A549 (cell line): ENCODE measurements around the gene TRIM71. TPM values are rescaled to one million over a fixed set of nuclear protein-coding genes. Genes with fewer than 3 reads are reported as not detected.
"Not testable (repeated sequence)": the region's sequence is repeated elsewhere in the genome, so short reads cannot be mapped to it uniquely, and the experiment has no call there.

ENCODE experiments used
- ATAC-seq, 2 experiments: fragments of 200-7000 bp in 1 of 2; fragments of >200 bp in 1 of 2; cut with Nextera tagmentation in 1 of 2; cut with Tn5 transposase in 1 of 2; 3 replicates each; pipeline versions ENCODE4 v1.8.0 to v1.9.1; 2018 to 2020; ENCODE audit warnings: mild to moderate bottlenecking in 1 of 2, moderate library complexity in 1 of 2
- CTCF ChIA-PET: fragments of 300-600 bp; sonication (Branson Sonifier 250); formaldehyde crosslinking; extraction: SDS; loops from one replicate; lab custom pipeline; 2021; ENCODE audit warnings: antibody characterized with exemption, inconsistent platforms; lab: Yijun Ruan, JAX
- POLR2A ChIA-PET: fragments of 350-600 bp; formaldehyde crosslinking; extraction: SDS; loops from one replicate; lab custom pipeline; 2021; ENCODE audit warnings: antibody characterized with exemption, inconsistent platforms; lab: Yijun Ruan, JAX
- DNase-seq, 2 experiments: peaks; one replicate each; pipeline versions ENCODE4 v3.0.0 to v3.0.0-alpha.2; 2011 to 2016; ENCODE audit warnings: low read depth in 1 of 2, low spot score in 1 of 2
- FAIRE-seq: peaks from 2 replicates; lab custom pipeline; 2011; peaks lifted over from hg19 to GRCh38; lab: Jason Lieb, UNC
- H3K27ac ChIP-seq, 2 experiments: fragments of >200 bp; sonication (Bioruptor Twin); formaldehyde crosslinking; 3 replicates each; pipeline ENCODE4 v1.5.1; 2016 to 2017
- H3K4me1 ChIP-seq: fragments of >200 bp; sonication (Bioruptor Twin); formaldehyde crosslinking; 3 replicates; pipeline ENCODE4 v1.6.1; 2016
- H3K4me2 ChIP-seq: fragments of >200 bp; sonication (Bioruptor Twin); formaldehyde crosslinking; 3 replicates; pipeline ENCODE4 v1.6.1; 2016
- H3K4me3 ChIP-seq: fragments of >200 bp; sonication (Bioruptor Twin); formaldehyde crosslinking; 3 replicates; pipeline ENCODE4 v1.5.1; 2016
- H3K9me3 ChIP-seq: fragments of >200 bp; sonication (Bioruptor Twin); formaldehyde crosslinking; 3 replicates; pipeline ENCODE4 v1.6.1; 2016
- CHD4 ChIP-seq: fragments of 200-600 bp; sonication (generic); IDR thresholded peaks from 2 replicates; pipeline ENCODE4 v1.6.1; 2016; ENCODE audit warnings: antibody characterized with exemption, mild to moderate bottlenecking, borderline replicate concordance
- EHMT2 ChIP-seq: fragments of 200-600 bp; sonication (generic); IDR thresholded peaks from 2 replicates; pipeline ENCODE4 v1.6.1; 2016; ENCODE audit warnings: antibody characterized with exemption, low read depth, mild to moderate bottlenecking, moderate library complexity
- FOSB ChIP-seq: fragments of 250-450 bp; sonication (Bioruptor Pico); IDR thresholded peaks from 2 replicates; pipeline ENCODE4 v1.5.0; 2020; ENCODE audit warnings: mild to moderate bottlenecking, moderate library complexity
- FOSL2 ChIP-seq, 2 experiments: fragments of 450-650 bp in 1 of 2; fragments of >200 bp in 1 of 2; sonication (Bioruptor Twin) in 1 of 2; formaldehyde crosslinking; IDR thresholded peaks; 2 replicates each; pipeline versions ENCODE4 v1.5.0 to v1.6.1; 2016 to 2020; ENCODE audit warnings: mild to moderate bottlenecking in 1 of 2, moderate library complexity in 1 of 2
- FOXS1 ChIP-seq: fragments of 250-450 bp; sonication (Bioruptor Pico); IDR thresholded peaks from 2 replicates; pipeline ENCODE4 v1.5.0; 2020; ENCODE audit warnings: mild to moderate bottlenecking, moderate library complexity
- HOXA7 ChIP-seq: fragments of 250-450 bp; sonication (Bioruptor Pico); IDR thresholded peaks from 2 replicates; pipeline ENCODE4 v1.5.0; 2020; ENCODE audit warnings: mild to moderate bottlenecking, moderate library complexity
- KDM5A ChIP-seq: fragments of 200-600 bp; sonication (generic); IDR thresholded peaks from 2 replicates; pipeline ENCODE4 v1.6.1; 2016; ENCODE audit warnings: antibody characterized with exemption, mild to moderate bottlenecking
- MAFK ChIP-seq: fragments of 450-650 bp; IDR thresholded peaks from 2 replicates; pipeline ENCODE4 v1.6.1; 2014; ENCODE audit not compliant: partially characterized antibody
- NFE2L2 ChIP-seq: fragments of 150-350 bp; conservative IDR thresholded peaks from 2 replicates; pipeline ENCODE4 v1.6.1; 2014; ENCODE audit warnings: low read length
- PHF8 ChIP-seq: fragments of 200-600 bp; sonication (generic); IDR thresholded peaks from 2 replicates; pipeline ENCODE4 v1.6.1; 2016; ENCODE audit warnings: low read depth, mild to moderate bottlenecking, antibody characterized with exemption, moderate library complexity, borderline replicate concordance
- RAD21 ChIP-seq, 2 experiments: fragments of >200 bp in 1 of 2; sonication (Bioruptor Twin) in 1 of 2; formaldehyde crosslinking in 1 of 2; IDR thresholded peaks in 1 of 2; conservative IDR thresholded peaks in 1 of 2; 2 replicates in 1 of 2; 3 replicates in 1 of 2; pipeline ENCODE4 v1.6.1; 2012 to 2018; ENCODE audit warnings: inconsistent platforms in 1 of 2
- RARB ChIP-seq: fragments of 250-450 bp; sonication (Bioruptor Pico); IDR thresholded peaks from 2 replicates; pipeline ENCODE4 v1.8.0; 2021; ENCODE audit warnings: mild to moderate bottlenecking, moderate library complexity
- RFX5 ChIP-seq: fragments of 450-650 bp; IDR thresholded peaks from 2 replicates; pipeline ENCODE4 v1.7.1; 2014; ENCODE audit warnings: antibody characterized with exemption, mild to moderate bottlenecking, moderate library complexity
- SMC3 ChIP-seq: fragments of >200 bp; sonication (Bioruptor Twin); formaldehyde crosslinking; IDR thresholded peaks from 3 replicates; pipeline ENCODE4 v1.6.1; 2018; ENCODE audit warnings: inconsistent platforms
- TFCP2L1 ChIP-seq: fragments of 250-450 bp; sonication (Bioruptor Pico); IDR thresholded peaks from 2 replicates; pipeline ENCODE4 v1.5.0; 2021; ENCODE audit warnings: mild to moderate bottlenecking
- TP53 ChIP-seq: fragments of 250-450 bp; sonication (Bioruptor Pico); IDR thresholded peaks from 2 replicates; pipeline ENCODE4 v1.5.0; 2021; ENCODE audit warnings: mild to moderate bottlenecking, moderate library complexity
- WGBS: methylation state at CpG from one replicate; pipeline ENCODE4 v1.1.6; 2017; ENCODE audit errors: missing lambda C conversion rate; 5-methylcytosine and 5-hydroxymethylcytosine counted together
- polyA plus RNA-seq, 4 experiments: library from polyadenylated mRNA; depleted of rRNA in 3 of 4; stranded (reverse); fragments of >200 nt; fragmentation: RNase III in 1 of 4; extraction: RNeasy Plus Mini Kit Qiagen cat#74134 plus additional on column Dnase treatment in 1 of 4; gene quantifications; 2 replicates in 3 of 4; 3 replicates in 1 of 4; pipeline ENCODE4 v1.2.3, GENCODE V29; 2011 to 2017
- TF ChIP-seq, protein P1 (sequence below): IDR thresholded peaks from 2 replicates; pipeline ENCODE4 v1.6.1; 2012; ENCODE audit warnings: low read depth, borderline replicate concordance
- TF ChIP-seq, protein P2 (sequence below): fragments of >200 bp; sonication (Bioruptor Twin); formaldehyde crosslinking; IDR thresholded peaks from 3 replicates; pipeline ENCODE4 v1.5.1; 2016
- TF ChIP-seq, protein P3 (sequence below): fragments of >200 bp; sonication (Bioruptor Twin); formaldehyde crosslinking; IDR thresholded peaks from 3 replicates; pipeline ENCODE4 v1.6.1; 2016

TRIM71 gene
- polyA plus RNA-seq, 2 of the 4 experiments (the other 2 are of a cell fraction) = 0.01 TPM; not detected in 1

DNA sequence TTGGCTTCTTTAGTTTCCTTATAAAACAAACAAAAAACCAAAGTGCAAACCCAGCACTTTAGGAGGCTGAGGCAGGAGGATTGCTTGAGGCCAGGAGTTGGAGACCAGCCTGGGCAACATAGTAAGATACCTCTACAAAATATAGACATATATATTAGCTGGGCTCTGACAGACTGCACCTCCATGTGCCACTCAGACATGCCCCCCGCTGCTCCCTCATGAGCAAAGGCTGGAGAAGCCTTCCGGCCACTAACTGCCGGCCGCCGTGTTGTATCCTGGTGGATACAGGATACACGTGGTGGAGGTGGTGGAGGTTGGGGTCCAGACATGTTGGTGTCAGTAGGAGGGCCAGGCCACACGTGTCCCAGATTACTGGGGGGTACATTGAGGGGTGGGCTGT lies 104.3 kb downstream of the TRIM71 start:
- WGBS = 61% methylated on average over 7 of the region's 7 CpGs
- POLR2A ChIA-PET = no interaction called here
- CTCF ChIA-PET = interaction anchor here (1.3 kb wide), 1 partner anchor 13 kb away, joined by 4 read pairs; no protein-coding TSS in a partner anchor
- no peak for ATAC-seq
- TF ChIP-seq RFX5 = no peak
- TF ChIP-seq MAFK = peak; percentile 3
- TF ChIP-seq, all 56 proteins: peak for 1
- FAIRE-seq = no peak
- Histone ChIP-seq H3K27ac (no peak overlapping the region), H3K9me3 (no peaks in the 10 kb centered on the region), H3K4me1 (no peaks in the 10 kb centered on the region), H3K4me2 (no peak overlapping the region), H3K4me3 (no peak overlapping the region)
- DNase-seq = no peak

DNA sequence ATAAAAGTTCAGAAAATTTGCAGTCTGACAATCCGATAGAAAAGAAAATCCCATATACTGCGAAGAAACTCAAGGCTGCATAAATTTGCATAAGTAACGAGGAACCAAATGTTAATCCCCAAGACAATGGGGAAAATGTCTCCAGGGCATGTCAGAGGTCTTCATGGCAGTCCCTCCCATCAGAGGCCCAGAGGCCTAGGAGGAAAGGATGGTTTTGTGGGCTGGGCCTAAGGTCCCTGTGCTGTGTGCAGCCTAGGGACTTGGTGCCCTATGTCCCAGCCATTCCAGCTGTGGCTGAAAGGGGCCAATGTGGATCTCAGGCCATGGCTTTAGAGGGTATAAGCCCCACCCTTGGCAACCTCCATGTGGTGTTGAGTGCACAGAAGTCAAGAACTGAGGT lies 112.4 kb downstream of the TRIM71 start:
- FAIRE-seq (no peak), ATAC-seq (no peak), DNase-seq (no peak)
- Histone ChIP-seq H3K4me3 (no peak overlapping the region), H3K27ac (no peak overlapping the region), H3K4me1 (no peaks in the 10 kb centered on the region), H3K9me3 (no peaks in the 10 kb centered on the region), H3K4me2 (no peak overlapping the region)
- ChIA-PET POLR2A (no interaction called here), CTCF (interaction anchor here (1.4 kb wide), 1 partner anchor 149 kb away, joined by 7 read pairs; no protein-coding TSS in a partner anchor)
- 79% methylated on average over 3 of the region's 3 CpGs for WGBS
- TF ChIP-seq RARB (CRISPR knock-in tag) (no peak), TFCP2L1 (CRISPR knock-in tag) (no peak), PHF8 (no peak)
- TF ChIP-seq, protein P1, sequence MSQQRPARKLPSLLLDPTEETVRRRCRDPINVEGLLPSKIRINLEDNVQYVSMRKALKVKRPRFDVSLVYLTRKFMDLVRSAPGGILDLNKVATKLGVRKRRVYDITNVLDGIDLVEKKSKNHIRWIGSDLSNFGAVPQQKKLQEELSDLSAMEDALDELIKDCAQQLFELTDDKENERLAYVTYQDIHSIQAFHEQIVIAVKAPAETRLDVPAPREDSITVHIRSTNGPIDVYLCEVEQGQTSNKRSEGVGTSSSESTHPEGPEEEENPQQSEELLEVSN = no peak

DNA sequence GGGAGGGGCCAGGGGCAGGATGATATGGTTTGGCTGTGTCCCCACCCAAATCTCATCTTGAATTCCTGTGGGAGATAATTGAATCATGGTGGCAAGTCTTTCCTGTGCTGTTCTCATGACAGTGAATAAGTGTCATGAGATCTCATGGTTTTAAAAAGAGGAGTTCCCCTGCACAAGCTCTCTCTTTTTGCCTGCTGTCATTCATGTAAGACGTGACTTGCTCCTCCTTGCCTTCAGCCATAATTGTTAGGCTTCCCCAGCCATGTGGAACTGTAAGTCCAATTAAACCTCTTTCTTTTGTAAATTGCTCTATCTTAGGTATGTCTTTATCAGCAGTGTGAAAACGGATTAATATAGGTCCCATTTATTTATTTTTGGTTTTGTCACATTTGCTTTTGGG lies 113.5 kb downstream of the TRIM71 start:
- ATAC-seq, DNase-seq, H3K27ac ChIP-seq, POLR2A ChIA-PET, FAIRE-seq, H3K4me2 ChIP-seq, H3K4me3 ChIP-seq, H3K4me1 ChIP-seq, H3K9me3 ChIP-seq: not testable (repeated sequence)
- 51% methylated on average over 2 of the region's 2 CpGs for WGBS
- CTCF ChIA-PET = interaction anchor here (1.4 kb wide), 1 partner anchor 150 kb away, joined by 7 read pairs; no protein-coding TSS in a partner anchor

DNA sequence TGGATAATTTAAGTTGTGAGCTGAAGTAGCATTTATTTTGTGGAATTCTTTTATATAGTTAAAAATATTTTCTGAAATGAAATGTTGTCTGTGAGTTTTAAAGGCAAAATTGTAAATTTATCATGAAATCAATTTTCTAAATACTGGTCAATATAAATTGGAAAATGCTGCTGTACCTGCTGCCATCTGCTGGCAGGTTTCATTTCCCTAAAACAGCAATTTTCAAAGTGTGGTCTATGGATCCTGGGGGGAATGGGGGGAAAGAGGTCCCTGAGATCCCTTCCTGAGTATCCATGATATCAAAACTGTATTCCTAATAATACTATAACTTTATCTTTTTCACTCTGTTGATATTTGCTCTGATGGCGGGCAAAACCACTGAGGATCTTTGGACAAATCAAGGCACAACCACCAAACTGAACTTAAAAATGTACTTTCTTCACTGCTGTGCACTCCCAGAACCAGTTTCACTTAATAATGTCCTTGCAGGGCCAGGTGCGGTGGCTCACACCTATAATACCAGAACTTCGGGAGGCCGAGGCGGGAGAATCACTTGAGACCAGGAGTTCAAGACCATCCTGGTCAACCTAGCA lies 116.4 kb downstream of the TRIM71 start:
- ATAC-seq (peak in 1 of 2 experiments; percentile 67; a peak in 3 of 6 replicates), DNase-seq (peak in 1 of 2 experiments; percentile 21), FAIRE-seq (no peak)
- H3K9me3 ChIP-seq = no peaks in the 10 kb centered on the region
- ChIA-PET CTCF (interaction anchor here (0.6 to 3.4 kb wide), 34 partner anchors 9 to 948 kb away, joined by 3 to 22 read pairs (median 4); no protein-coding TSS in a partner anchor), POLR2A (no interaction called here)
- WGBS = 12% methylated on average over 5 of the region's 5 CpGs
- no peak overlapping the region for H3K27ac ChIP-seq
- H3K4me1 ChIP-seq = no peaks in the 10 kb centered on the region
- H3K4me2 ChIP-seq = no peak overlapping the region
- H3K4me3 ChIP-seq = no peak overlapping the region
- TF ChIP-seq TP53 (CRISPR knock-in tag) (no peak), NFE2L2 (no peak), FOSB (CRISPR knock-in tag) (no peak), RARB (CRISPR knock-in tag) (no peak), PHF8 (no peak), FOSL2 (IDR thresholded peaks at IDR 0.05) (no peak), FOSL2 (CRISPR knock-in tag; IDR thresholded peaks at IDR 0.05) (no peak), EHMT2 (no peak), HOXA7 (no peak), KDM5A (no peak), RAD21 (conservative IDR thresholded peaks at IDR 0.05 in 1 of 2, IDR thresholded peaks at IDR 0.05 in 1 of 2) (peak; percentile 74 to 80; a peak in 4 of 5 replicates), FOXS1 (no peak), SMC3 (peak; percentile 83), CHD4 (no peak)
- TF ChIP-seq, protein P2, sequence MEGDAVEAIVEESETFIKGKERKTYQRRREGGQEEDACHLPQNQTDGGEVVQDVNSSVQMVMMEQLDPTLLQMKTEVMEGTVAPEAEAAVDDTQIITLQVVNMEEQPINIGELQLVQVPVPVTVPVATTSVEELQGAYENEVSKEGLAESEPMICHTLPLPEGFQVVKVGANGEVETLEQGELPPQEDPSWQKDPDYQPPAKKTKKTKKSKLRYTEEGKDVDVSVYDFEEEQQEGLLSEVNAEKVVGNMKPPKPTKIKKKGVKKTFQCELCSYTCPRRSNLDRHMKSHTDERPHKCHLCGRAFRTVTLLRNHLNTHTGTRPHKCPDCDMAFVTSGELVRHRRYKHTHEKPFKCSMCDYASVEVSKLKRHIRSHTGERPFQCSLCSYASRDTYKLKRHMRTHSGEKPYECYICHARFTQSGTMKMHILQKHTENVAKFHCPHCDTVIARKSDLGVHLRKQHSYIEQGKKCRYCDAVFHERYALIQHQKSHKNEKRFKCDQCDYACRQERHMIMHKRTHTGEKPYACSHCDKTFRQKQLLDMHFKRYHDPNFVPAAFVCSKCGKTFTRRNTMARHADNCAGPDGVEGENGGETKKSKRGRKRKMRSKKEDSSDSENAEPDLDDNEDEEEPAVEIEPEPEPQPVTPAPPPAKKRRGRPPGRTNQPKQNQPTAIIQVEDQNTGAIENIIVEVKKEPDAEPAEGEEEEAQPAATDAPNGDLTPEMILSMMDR = peak; percentile 88
- TF ChIP-seq, protein P1 = no peak
- TF ChIP-seq, protein P3, sequence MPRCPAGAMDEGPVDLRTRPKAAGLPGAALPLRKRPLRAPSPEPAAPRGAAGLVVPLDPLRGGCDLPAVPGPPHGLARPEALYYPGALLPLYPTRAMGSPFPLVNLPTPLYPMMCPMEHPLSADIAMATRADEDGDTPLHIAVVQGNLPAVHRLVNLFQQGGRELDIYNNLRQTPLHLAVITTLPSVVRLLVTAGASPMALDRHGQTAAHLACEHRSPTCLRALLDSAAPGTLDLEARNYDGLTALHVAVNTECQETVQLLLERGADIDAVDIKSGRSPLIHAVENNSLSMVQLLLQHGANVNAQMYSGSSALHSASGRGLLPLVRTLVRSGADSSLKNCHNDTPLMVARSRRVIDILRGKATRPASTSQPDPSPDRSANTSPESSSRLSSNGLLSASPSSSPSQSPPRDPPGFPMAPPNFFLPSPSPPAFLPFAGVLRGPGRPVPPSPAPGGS = no peak
